Measurements from ENCODE around the gene GRIN3B. TPM values are rescaled to one million over a fixed set of nuclear protein-coding genes. Genes with fewer than 3 reads are reported as not detected.

The GRIN3B gene
- total and polyA plus RNA-seq, 10 of the 15 experiments (the other 5 are each of a cell fraction or from before 2014, with no cell fraction given) = 0.15 TPM; not detected in 9

DNA sequence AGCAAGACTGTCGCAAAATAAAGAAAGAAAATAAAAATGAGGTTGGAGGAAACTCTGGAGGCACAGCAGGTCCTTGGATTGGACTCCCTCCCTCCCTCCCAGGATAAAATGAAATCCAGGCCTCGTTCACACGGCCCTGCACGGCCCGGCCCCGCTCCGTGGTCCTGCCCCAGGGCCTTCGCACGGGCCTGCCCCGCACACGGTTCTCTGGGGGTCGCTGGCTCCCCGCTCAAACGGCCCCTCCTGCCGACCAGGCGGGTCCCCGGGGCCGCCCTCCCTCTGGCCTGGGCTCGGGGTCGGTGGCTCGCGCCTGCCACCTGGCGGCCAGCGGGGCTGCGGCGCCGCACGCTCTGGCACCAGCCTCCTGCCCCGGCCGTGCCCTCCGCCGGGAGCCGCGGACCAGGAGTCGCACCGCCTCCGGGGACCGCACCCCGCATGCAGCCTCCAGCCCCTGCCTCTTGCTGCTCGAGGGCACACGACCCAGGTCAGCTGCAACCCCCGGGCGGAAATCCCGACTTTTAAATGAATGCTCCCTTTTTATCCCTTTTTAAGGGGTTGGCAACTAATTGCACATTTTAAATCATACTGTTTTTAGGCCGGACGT is 17.6 kb upstream of the GRIN3B start (continued):
- TF ChIP-seq ETV6 (conservative IDR thresholded peaks at IDR 0.05 in 1 of 2, IDR thresholded peaks at IDR 0.05 in 1 of 2; ENCODE audit: borderline replicate concordance in 1 of 2, low read depth in 1 of 2) (no peak), NRF1 (conservative IDR thresholded peaks at IDR 0.05; ENCODE audit: low read depth, low read length) (no peak), FOXK2 (IDR thresholded peaks at IDR 0.05) (no peak), TCF12 (IDR thresholded peaks at IDR 0.05; ENCODE audit: low read depth, low read length) (0 out of 2 replicates have a peak, but pooled peaks have one; percentile 31), RAD21 (IDR thresholded peaks at IDR 0.05; ENCODE audit: insufficient read depth, low read depth, low read length) (peak; percentile 92), ZBTB4 (CRISPR knock-in tag; IDR thresholded peaks at IDR 0.05) (no peak), HSF1 (IDR thresholded peaks at IDR 0.05; ENCODE audit: low read depth, low read length) (no peak), ZNF622 (IDR thresholded peaks at IDR 0.05) (no peak), MYB (IDR thresholded peaks at IDR 0.05; ENCODE audit: borderline replicate concordance, low read depth, low read length) (no peak), E2F8 (IDR thresholded peaks at IDR 0.05; ENCODE audit: low read depth, partially characterized antibody) (no peak), RCOR1 (conservative IDR thresholded peaks at IDR 0.05; ENCODE audit: low read depth, low read length) (no peak), JUNB (IDR thresholded peaks at IDR 0.05) (no peak)
- TF ChIP-seq, protein P1, sequence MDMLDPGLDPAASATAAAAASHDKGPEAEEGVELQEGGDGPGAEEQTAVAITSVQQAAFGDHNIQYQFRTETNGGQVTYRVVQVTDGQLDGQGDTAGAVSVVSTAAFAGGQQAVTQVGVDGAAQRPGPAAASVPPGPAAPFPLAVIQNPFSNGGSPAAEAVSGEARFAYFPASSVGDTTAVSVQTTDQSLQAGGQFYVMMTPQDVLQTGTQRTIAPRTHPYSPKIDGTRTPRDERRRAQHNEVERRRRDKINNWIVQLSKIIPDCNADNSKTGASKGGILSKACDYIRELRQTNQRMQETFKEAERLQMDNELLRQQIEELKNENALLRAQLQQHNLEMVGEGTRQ (IDR thresholded peaks at IDR 0.05; ENCODE audit: borderline replicate concordance, low read depth, low read length) = no peak
- TF ChIP-seq, protein P2, sequence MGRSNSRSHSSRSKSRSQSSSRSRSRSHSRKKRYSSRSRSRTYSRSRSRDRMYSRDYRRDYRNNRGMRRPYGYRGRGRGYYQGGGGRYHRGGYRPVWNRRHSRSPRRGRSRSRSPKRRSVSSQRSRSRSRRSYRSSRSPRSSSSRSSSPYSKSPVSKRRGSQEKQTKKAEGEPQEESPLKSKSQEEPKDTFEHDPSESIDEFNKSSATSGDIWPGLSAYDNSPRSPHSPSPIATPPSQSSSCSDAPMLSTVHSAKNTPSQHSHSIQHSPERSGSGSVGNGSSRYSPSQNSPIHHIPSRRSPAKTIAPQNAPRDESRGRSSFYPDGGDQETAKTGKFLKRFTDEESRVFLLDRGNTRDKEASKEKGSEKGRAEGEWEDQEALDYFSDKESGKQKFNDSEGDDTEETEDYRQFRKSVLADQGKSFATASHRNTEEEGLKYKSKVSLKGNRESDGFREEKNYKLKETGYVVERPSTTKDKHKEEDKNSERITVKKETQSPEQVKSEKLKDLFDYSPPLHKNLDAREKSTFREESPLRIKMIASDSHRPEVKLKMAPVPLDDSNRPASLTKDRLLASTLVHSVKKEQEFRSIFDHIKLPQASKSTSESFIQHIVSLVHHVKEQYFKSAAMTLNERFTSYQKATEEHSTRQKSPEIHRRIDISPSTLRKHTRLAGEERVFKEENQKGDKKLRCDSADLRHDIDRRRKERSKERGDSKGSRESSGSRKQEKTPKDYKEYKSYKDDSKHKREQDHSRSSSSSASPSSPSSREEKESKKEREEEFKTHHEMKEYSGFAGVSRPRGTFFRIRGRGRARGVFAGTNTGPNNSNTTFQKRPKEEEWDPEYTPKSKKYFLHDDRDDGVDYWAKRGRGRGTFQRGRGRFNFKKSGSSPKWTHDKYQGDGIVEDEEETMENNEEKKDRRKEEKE (IDR thresholded peaks at IDR 0.05) = 0 out of 2 replicates have a peak, but pooled peaks have one; percentile 65
- TF ChIP-seq, protein P3, sequence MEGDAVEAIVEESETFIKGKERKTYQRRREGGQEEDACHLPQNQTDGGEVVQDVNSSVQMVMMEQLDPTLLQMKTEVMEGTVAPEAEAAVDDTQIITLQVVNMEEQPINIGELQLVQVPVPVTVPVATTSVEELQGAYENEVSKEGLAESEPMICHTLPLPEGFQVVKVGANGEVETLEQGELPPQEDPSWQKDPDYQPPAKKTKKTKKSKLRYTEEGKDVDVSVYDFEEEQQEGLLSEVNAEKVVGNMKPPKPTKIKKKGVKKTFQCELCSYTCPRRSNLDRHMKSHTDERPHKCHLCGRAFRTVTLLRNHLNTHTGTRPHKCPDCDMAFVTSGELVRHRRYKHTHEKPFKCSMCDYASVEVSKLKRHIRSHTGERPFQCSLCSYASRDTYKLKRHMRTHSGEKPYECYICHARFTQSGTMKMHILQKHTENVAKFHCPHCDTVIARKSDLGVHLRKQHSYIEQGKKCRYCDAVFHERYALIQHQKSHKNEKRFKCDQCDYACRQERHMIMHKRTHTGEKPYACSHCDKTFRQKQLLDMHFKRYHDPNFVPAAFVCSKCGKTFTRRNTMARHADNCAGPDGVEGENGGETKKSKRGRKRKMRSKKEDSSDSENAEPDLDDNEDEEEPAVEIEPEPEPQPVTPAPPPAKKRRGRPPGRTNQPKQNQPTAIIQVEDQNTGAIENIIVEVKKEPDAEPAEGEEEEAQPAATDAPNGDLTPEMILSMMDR (IDR thresholded peaks at IDR 0.05 in 2 of 3, conservative IDR thresholded peaks at IDR 0.05 in 1 of 3; ENCODE audit: control insufficient read depth in 2 of 3, extremely low read depth in 1 of 3, insufficient read depth in 1 of 3, low read depth in 3 of 3, low read length in 3 of 3) = peak; percentile 73 to 95 (median 84); a peak in 4 of 6 replicates

Data from GM12878 (cell line).